Neuron (in vitro differentiated cells): Measurements from ENCODE around the gene HBD.
"Not testable (repeated sequence)": the region's sequence is repeated elsewhere in the genome, so short reads cannot be mapped to it uniquely, and the experiment has no call there.

Experiments
- H2AFZ ChIP-seq: one replicate; pipeline ENCODE4 v1.6.1; 2013; ENCODE audit warnings: low read depth, mild to moderate bottlenecking, inconsistent platforms, low read length, moderate library complexity
- H3K27me3 ChIP-seq: one replicate; pipeline ENCODE4 v1.6.1; 2013; ENCODE audit warnings: low read length; ENCODE audit not compliant: insufficient read depth
- H3K36me3 ChIP-seq: one replicate; pipeline ENCODE4 v1.6.1; 2013; ENCODE audit warnings: low read length; ENCODE audit not compliant: insufficient read depth
- H3K4me1 ChIP-seq: one replicate; pipeline ENCODE4 v1.6.1; 2013; ENCODE audit warnings: low read length; ENCODE audit not compliant: insufficient read depth
- H3K4me3 ChIP-seq: 2 replicates; pipeline ENCODE4 v1.5.1; 2013; ENCODE audit warnings: mild to moderate bottlenecking, low read length, moderate library complexity
- H3K9me3 ChIP-seq: one replicate; pipeline ENCODE4 v1.6.1; 2013; ENCODE audit warnings: low read length

Gene HBD

DNA sequence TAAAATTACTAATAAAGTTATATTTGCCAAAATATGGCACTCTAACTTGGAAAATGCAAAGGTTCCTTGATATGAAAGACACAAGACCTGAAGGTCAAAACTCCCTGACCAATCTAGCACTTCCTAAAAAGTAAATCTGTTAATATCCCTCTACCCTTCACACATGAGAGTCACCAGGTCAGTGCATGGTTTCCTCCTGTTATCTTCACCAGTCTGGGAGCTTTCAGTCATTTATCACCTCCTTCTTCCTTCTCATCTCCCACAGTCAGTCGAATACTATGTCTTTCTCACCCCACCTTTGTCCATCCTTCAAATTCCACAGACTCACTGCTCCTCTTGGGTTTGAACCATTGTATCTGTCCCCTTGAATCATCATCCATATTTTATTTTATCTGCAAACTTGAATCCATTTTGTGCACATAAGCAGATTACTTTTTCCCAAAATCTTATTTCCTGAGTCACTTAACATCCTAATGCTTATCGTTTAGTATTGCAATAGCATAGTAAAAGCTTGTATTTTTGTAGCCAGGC lies 32.8 kb upstream of the HBD start:
- no peaks in the 10 kb centered on the region for H3K9me3 ChIP-seq
- no peak overlapping the region for H2AFZ ChIP-seq
- H3K36me3 ChIP-seq = no peaks in the 10 kb centered on the region
- H3K27me3 ChIP-seq = no peaks in the 10 kb centered on the region
- H3K4me3 ChIP-seq = no peak overlapping the region
- H3K4me1 ChIP-seq = no peaks in the 10 kb centered on the region

DNA sequence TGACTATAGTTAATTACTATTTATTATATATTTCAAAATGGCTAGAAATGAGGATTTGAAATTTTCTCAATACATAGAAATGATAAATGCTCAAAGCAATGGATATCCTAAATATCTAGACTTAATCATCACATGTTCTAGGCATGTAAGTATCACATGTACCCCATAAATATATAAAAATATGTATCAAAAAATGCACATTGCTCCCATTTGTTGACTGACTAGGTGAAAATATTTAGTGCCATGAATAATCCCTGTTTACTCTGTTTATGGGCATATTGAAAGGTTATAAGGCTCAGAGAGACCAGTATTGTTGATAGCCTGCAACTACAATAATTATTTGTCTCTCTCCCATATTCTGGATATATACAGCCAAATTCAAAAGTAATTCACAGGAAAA lies 32.3 kb upstream of the HBD start:
- no peaks in the 10 kb centered on the region for H3K27me3 ChIP-seq
- H3K4me1 ChIP-seq = no peaks in the 10 kb centered on the region
- H3K36me3 ChIP-seq = no peaks in the 10 kb centered on the region
- no peak overlapping the region for H3K4me3 ChIP-seq
- H2AFZ ChIP-seq = no peak overlapping the region
- no peaks in the 10 kb centered on the region for H3K9me3 ChIP-seq

DNA sequence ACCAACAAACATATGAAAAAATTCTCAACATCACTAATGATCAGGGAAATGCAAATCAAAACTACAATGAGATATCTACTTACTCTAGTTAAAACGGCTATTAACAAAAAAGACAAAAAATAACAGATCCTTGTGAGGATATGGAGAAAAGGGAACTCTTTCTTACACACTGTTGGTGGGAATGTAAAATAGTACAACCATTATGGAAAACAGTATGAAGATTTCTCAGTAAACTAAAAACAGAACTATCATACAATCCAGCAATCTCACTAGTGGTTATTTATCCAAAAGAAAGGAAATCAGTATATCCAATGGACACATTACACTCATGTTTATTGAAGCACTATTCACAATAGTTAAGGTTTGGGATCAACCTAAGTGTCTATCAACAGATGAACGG lies 31.5 kb upstream of the HBD start:
- no peak overlapping the region for H2AFZ ChIP-seq
- H3K9me3 ChIP-seq = no peaks in the 10 kb centered on the region
- H3K36me3 ChIP-seq = no peaks in the 10 kb centered on the region

DNA sequence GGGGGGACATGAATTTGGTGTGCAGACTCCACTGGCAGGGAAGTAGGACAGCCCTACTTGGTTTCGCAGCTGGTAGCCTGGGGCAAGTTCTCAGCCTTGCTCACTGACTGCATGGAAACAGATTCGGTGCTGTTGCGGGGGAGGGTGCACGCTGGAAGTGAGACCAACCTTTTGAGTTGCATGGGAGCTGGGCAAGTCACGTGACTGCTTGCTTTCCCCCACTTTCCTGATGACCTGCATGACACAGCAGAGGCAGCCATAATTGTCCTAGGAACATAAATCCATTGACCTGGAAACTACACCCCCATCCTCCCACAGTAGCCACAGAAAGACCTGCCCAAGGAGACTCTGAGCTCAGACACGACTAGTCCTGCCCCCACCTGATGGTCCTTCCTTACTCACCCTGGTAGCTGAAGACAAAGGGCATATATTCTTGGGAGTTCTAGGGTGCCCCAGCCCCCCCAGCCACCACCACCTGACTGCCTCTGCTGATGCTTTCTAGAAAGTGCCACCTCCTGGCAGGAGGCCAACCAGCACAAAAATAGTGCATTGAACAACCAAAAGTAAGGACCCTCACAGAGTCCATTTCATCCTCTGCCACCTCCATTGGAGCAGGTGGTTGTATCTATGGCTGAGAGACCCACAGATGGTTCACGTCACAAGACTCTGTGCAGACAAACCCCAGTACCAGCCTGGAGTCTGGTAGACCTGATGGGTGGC lies 24.4 kb upstream of the HBD start:
- H3K4me3 ChIP-seq = no peak overlapping the region
- no peaks in the 10 kb centered on the region for H3K9me3 ChIP-seq
- no peaks in the 10 kb centered on the region for H3K36me3 ChIP-seq
- no peak overlapping the region for H2AFZ ChIP-seq
- no peaks in the 10 kb centered on the region for H3K4me1 ChIP-seq
- H3K27me3 ChIP-seq = no peaks in the 10 kb centered on the region

More for the DNA sequence above, 31.5 kb upstream of the HBD start:
- H3K4me3 ChIP-seq = no peak overlapping the region
- H3K27me3 ChIP-seq = no peaks in the 10 kb centered on the region
- no peaks in the 10 kb centered on the region for H3K4me1 ChIP-seq

DNA sequence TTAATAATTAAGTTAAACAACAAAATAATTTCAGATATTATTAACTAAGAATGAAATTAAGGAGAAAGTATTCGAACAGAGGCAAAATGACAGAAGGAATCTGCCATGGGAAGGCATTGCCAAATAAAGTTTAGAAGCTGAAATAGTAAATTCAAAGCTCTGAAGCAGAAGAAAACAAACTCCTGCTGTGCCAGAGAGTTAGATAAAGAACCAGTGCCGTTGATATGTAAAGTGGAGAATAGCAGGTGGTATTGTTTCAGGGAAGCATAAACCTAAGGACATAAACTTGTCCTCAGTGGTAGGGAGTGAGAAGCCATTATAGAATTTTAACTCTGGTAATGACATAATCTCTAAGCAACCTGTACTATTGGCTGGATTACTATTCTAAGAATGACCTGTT lies 23.0 kb upstream of the HBD start:
- no peaks in the 10 kb centered on the region for H3K4me1 ChIP-seq
- no peak overlapping the region for H2AFZ ChIP-seq
- no peaks in the 10 kb centered on the region for H3K27me3 ChIP-seq
- H3K9me3 ChIP-seq = no peaks in the 10 kb centered on the region
- H3K36me3 ChIP-seq = no peaks in the 10 kb centered on the region
- no peak overlapping the region for H3K4me3 ChIP-seq

DNA sequence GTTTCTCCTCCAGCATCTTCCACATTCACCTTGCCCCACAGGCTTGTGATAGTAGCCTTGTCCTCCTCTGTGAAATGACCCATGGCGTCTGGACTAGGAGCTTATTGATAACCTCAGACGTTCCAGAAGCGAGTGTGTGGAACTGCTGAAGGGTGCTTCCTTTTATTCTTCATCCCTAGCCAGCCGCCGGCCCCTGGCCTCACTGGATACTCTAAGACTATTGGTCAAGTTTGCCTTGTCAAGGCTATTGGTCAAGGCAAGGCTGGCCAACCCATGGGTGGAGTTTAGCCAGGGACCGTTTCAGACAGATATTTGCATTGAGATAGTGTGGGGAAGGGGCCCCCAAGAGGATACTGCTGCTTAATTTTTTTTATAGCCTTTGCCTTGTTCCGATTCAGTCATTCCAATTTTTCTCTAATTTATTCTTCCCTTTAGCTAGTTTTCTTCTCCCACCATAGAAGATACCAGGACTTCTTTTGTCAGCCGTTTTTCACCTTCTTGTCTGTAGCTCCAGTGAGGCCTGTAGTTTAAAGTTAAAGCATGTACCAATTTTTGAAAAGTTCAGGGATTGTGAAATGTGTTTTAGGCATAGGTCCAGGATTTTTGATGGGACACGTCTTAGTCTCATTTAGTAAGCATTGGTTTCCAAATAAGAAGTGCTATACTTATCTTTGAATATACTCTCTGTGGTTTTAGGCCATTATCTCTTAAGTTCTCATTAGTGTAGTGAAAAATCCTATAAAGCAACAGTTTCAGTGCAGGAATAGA lies 20.5 kb upstream of the HBD start, which contains the start of gene HBG2:
TSS of gene HBG2 (minus strand) at position 136 of the 768 bp plus-strand sequence. CDS start at position 83, 53 bp downstream.
- not testable (repeated sequence) for H3K27me3 ChIP-seq, H3K4me3 ChIP-seq, H3K36me3 ChIP-seq, H3K4me1 ChIP-seq, H2AFZ ChIP-seq, H3K9me3 ChIP-seq

DNA sequence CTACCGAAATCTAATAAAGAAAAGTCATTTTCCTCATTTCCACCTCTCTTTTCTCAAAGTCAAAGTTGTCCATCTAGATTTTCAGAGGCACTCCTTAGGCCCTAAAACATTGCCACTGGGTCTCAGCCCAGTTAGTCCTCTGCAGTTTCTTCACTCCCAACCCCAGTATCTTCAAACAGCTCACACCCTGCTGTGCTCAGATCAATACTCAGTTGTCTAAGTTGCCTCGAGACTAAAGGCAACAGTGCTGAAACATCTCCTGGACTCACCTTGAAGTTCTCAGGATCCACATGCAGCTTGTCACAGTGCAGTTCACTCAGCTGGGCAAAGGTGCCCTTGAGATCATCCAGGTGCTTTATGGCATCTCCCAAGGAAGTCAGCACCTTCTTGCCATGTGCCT lies 19.7 kb upstream of the HBD start:
- H3K4me3 ChIP-seq, H2AFZ ChIP-seq: not testable (repeated sequence)

DNA sequence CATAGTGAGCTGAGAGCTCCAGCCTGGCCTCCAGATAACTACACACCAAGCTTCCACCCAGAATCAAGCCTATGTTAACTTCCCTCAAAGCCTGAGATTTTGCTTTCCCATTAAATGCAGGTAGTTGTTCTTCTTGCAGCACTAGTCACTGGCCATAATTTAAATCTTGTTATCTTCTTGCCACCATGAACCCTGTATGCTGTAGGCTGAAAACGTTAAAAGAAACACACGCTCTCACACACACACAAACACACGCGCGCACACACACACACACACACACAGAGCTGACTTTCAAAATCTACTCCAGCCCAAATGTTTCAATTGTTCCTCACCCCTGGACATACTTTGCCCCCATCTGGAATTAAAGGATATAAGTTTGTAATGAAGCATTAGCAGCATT lies 19.2 kb upstream of the HBD start:
- H3K27me3 ChIP-seq, H3K4me1 ChIP-seq, H3K36me3 ChIP-seq, H2AFZ ChIP-seq, H3K4me3 ChIP-seq, H3K9me3 ChIP-seq: not testable (repeated sequence)

More for the DNA sequence above, 19.7 kb upstream of the HBD start:
- not testable (repeated sequence) for H3K9me3 ChIP-seq, H3K36me3 ChIP-seq, H3K27me3 ChIP-seq, H3K4me1 ChIP-seq

DNA sequence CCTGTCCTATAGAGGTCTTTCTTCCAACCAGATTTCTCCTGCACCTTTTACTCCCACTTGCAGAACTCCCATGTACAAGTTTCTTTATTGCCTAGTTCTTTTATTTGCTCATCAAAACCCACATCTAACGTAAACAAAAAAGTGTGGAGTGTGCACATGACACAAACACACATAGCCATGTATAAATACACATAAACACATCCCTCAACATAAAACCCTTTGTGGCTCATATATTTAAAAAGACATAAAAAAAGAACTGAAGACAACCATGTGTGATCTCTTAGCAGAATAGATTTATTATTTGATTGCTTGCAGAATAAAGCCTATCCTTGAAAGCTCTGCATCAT lies 18.6 kb upstream of the HBD start:
- no peaks in the 10 kb centered on the region for H3K27me3 ChIP-seq
- no peak overlapping the region for H3K4me3 ChIP-seq
- H3K4me1 ChIP-seq = no peaks in the 10 kb centered on the region
- no peaks in the 10 kb centered on the region for H3K9me3 ChIP-seq
- no peaks in the 10 kb centered on the region for H3K36me3 ChIP-seq
- H2AFZ ChIP-seq = no peak overlapping the region

DNA sequence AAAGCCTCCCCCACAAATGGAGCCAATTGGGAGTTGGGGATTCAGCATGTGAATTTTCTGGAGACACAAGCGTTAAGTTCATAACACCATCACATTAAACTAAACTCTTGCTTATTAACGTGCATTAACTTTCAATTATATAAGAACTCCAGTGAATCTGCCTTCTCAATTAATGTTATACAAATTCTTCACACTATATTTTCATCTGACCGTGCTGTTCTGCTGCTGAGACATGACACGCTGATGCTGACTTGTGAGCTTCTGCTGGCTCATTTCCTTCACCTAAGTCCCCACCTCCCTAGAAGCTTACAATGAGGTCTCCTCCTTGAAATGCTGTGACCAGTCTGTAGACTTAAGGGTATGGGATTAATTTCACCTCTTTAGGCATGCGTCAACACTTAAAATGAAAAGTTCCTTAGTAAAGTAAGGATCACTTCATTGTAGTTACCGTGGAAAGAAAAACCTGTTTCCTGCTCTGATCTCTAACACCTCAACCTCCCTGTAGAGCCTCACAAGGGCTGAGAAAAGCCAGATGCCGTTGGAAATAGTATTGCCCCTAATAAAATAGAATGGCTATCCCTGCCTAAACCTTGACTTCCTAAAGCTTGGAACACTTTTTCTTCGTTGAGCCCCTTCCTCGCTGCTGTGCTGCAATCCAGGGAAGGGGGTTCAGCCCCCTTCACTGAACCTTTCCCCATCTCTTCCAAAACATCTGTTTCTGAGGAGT lies 18.1 kb upstream of the HBD start:
- no peaks in the 10 kb centered on the region for H3K4me1 ChIP-seq
- no peak overlapping the region for H2AFZ ChIP-seq
- H3K27me3 ChIP-seq = no peaks in the 10 kb centered on the region
- H3K9me3 ChIP-seq = no peaks in the 10 kb centered on the region
- H3K36me3 ChIP-seq = no peaks in the 10 kb centered on the region
- H3K4me3 ChIP-seq = no peak overlapping the region

DNA sequence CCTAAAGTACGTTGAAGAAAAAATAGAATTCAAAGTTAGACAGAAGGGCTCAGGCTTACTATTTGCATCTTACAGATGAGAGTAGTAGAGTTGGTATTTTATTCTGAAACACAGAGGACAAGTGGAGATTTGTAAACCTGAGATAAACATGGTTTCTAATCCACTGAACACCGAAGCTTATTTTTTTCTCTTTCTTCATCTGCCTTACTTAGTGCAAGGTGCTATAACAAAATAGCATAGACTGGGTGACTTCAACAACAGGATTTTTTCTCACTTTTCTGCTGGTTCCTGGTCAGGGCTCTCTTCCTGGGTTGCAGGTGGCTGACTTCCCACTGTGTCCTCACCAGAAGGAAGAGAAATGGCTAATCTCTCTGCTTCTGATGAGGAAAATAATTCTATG lies 17.5 kb upstream of the HBD start:
- no peak overlapping the region for H3K4me3 ChIP-seq
- H3K36me3 ChIP-seq = no peaks in the 10 kb centered on the region
- H3K4me1 ChIP-seq = no peaks in the 10 kb centered on the region
- no peaks in the 10 kb centered on the region for H3K27me3 ChIP-seq
- no peak overlapping the region for H2AFZ ChIP-seq
- no peaks in the 10 kb centered on the region for H3K9me3 ChIP-seq

DNA sequence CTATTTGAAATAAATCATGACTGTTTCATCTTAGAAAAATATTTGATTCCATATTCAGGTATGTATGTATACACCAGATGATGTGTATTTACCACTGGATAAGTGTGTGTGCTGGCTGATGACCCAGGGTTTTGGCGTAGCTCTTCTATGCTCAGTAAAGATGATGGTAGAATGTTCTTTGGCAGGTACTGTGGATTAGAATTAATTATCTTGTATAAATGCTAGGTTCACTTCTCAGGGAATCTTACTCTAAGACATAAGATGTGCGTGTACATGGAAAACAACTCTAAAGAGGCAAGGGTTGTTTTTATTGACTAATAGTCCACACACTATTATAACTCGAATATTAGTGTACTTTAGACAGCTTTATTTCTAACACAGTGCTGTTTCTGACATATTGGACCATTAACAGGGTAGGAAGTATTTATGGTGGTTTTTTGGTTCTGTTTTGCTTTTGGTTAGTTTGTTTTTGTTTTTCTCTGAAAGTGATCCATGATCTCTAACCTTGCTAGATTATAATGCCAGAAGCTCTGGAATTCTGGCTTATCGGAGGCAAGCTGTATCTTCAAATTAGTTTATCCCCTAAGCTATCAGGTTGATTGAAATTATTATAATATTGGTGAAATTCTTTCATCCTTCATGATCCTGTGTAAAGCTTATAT lies 16.4 kb upstream of the HBD start:
- no peaks in the 10 kb centered on the region for H3K9me3 ChIP-seq
- no peak overlapping the region for H2AFZ ChIP-seq
- H3K4me3 ChIP-seq = no peak overlapping the region
- no peaks in the 10 kb centered on the region for H3K4me1 ChIP-seq
- no peaks in the 10 kb centered on the region for H3K36me3 ChIP-seq
- H3K27me3 ChIP-seq = no peaks in the 10 kb centered on the region
